ENCODE data around the gene HLA-F.

The HLA-F gene

GRCh38 chr6:29764422-29765196 lies 41.4 kb downstream of the HLA-F start:
- DNase-seq = no peak

- no peak for DNase-seq
Observed at GRCh38 chr6:29769336-29769735, 46.1 kb downstream of the HLA-F start.

GRCh38 chr6:29770306-29770705 lies 47.1 kb downstream of the HLA-F start:
- no peak for DNase-seq

GRCh38 chr6:29776684-29777083 lies 53.5 kb downstream of the HLA-F start:
- no peak for DNase-seq

All from CD4-positive, alpha-beta T cell treated with Interleukin-6 for 4 hours (primary cell).